ENCODE results near the gene SHQ1.

The SHQ1 gene

GRCh38 chr3:72894976-72895552 lies 46.8 kb upstream of the SHQ1 start:
- H3K9me3 ChIP-seq (ENCODE audit: insufficient read depth, low read depth, low read length): no peaks in the 10 kb centered on the region
- no peaks in the 10 kb centered on the region for H4K20me1 ChIP-seq (ENCODE audit: insufficient read depth, low read length, poor library complexity, severe bottlenecking)
- H3K4me1 ChIP-seq (ENCODE audit: insufficient read depth, low read length, poor library complexity, severe bottlenecking): peaks cover 33% of the 10 kb centered on the region
- no peak for TF ChIP-seq CTCF (conservative IDR thresholded peaks at IDR 0.05; ENCODE audit: low read length)
- TF ChIP-seq EZH2phosphoT487 (IDR thresholded peaks at IDR 0.05; ENCODE audit: borderline replicate concordance): no peak
- H3K4me2 ChIP-seq (ENCODE audit: low read depth, low read length, poor library complexity, severe bottlenecking): no peak overlapping the region
- H3K9ac ChIP-seq (ENCODE audit: low read depth, low read length, poor library complexity, severe bottlenecking): no peak overlapping the region
- no peaks in the 10 kb centered on the region for H3K79me2 ChIP-seq (ENCODE audit: insufficient read depth, low read length)
- H3F3A ChIP-seq (ENCODE audit: low read depth): 0 out of 2 replicates have a peak, but pooled peaks cover 4% of the 10 kb centered on the region
- no peaks in the 10 kb centered on the region for H3K27me3 ChIP-seq (ENCODE audit: insufficient read depth, low read length, poor library complexity, severe bottlenecking)
- H3K4me3 ChIP-seq (ENCODE audit: low read length, poor library complexity, severe bottlenecking): no peak overlapping the region
- H3K36me3 ChIP-seq (ENCODE audit: insufficient read depth, low read length): no peaks in the 10 kb centered on the region
- no peak overlapping the region for H2AFZ ChIP-seq (ENCODE audit: low read length)
- H3K9me2 ChIP-seq (replicated peaks; ENCODE audit: low read depth, low read length): no peaks in the 10 kb centered on the region

- no peaks in the 10 kb centered on the region for H3K9me3 ChIP-seq (ENCODE audit: insufficient read depth, low read depth, low read length)
- H4K20me1 ChIP-seq (ENCODE audit: insufficient read depth, low read length, poor library complexity, severe bottlenecking): no peaks in the 10 kb centered on the region
- no peak overlapping the region for H3K9ac ChIP-seq (ENCODE audit: low read depth, low read length, poor library complexity, severe bottlenecking)
- peak overlapping the region; percentile 12 for H3K4me3 ChIP-seq (ENCODE audit: low read length, poor library complexity, severe bottlenecking)
- peaks cover 49% of the 10 kb centered on the region for H3K4me1 ChIP-seq (ENCODE audit: insufficient read depth, low read length, poor library complexity, severe bottlenecking)
- 0 out of 2 replicates have a peak, but pooled peaks cover 4% of the 10 kb centered on the region for H3F3A ChIP-seq (ENCODE audit: low read depth)
- 0 out of 2 replicates have a peak overlapping the region, but pooled peaks have one; percentile 8 for H2AFZ ChIP-seq (ENCODE audit: low read length)
- H3K79me2 ChIP-seq (ENCODE audit: insufficient read depth, low read length): no peaks in the 10 kb centered on the region
- TF ChIP-seq EZH2phosphoT487 (IDR thresholded peaks at IDR 0.05; ENCODE audit: borderline replicate concordance): no peak
- peak; percentile 90 for TF ChIP-seq CTCF (conservative IDR thresholded peaks at IDR 0.05; ENCODE audit: low read length)
- no peaks in the 10 kb centered on the region for H3K36me3 ChIP-seq (ENCODE audit: insufficient read depth, low read length)
- no peaks in the 10 kb centered on the region for H3K27me3 ChIP-seq (ENCODE audit: insufficient read depth, low read length, poor library complexity, severe bottlenecking)
- no peaks in the 10 kb centered on the region for H3K9me2 ChIP-seq (replicated peaks; ENCODE audit: low read depth, low read length)
- H3K4me2 ChIP-seq (ENCODE audit: low read depth, low read length, poor library complexity, severe bottlenecking): peak overlapping the region; percentile 43
Measured at GRCh38 chr3:72892870-72893269, 44.6 kb upstream of the SHQ1 start.

- H3K9ac ChIP-seq (ENCODE audit: low read depth, low read length, poor library complexity, severe bottlenecking): no peak overlapping the region
- TF ChIP-seq CTCF (conservative IDR thresholded peaks at IDR 0.05; ENCODE audit: low read length) (no peak), EZH2phosphoT487 (IDR thresholded peaks at IDR 0.05; ENCODE audit: borderline replicate concordance) (no peak)
- H3K4me1 ChIP-seq (ENCODE audit: insufficient read depth, low read length, poor library complexity, severe bottlenecking): peaks cover 53% of the 10 kb centered on the region
- H3K9me3 ChIP-seq (ENCODE audit: insufficient read depth, low read depth, low read length): no peaks in the 10 kb centered on the region
- peak overlapping the region; percentile 8; the same call in 1 of the 2 replicates for H2AFZ ChIP-seq (ENCODE audit: low read length)
- no peaks in the 10 kb centered on the region for H3K79me2 ChIP-seq (ENCODE audit: insufficient read depth, low read length)
- peak overlapping the region; percentile 12 for H3K4me3 ChIP-seq (ENCODE audit: low read length, poor library complexity, severe bottlenecking)
- H3K4me2 ChIP-seq (ENCODE audit: low read depth, low read length, poor library complexity, severe bottlenecking): peak overlapping the region; percentile 43
- H3K9me2 ChIP-seq (replicated peaks; ENCODE audit: low read depth, low read length): no peaks in the 10 kb centered on the region
- 0 out of 2 replicates have a peak, but pooled peaks cover 4% of the 10 kb centered on the region for H3F3A ChIP-seq (ENCODE audit: low read depth)
- no peaks in the 10 kb centered on the region for H4K20me1 ChIP-seq (ENCODE audit: insufficient read depth, low read length, poor library complexity, severe bottlenecking)
- H3K36me3 ChIP-seq (ENCODE audit: insufficient read depth, low read length): no peaks in the 10 kb centered on the region
- H3K27me3 ChIP-seq (ENCODE audit: insufficient read depth, low read length, poor library complexity, severe bottlenecking): no peaks in the 10 kb centered on the region
Measured at GRCh38 chr3:72892081-72892775, 44.0 kb upstream of the SHQ1 start.

All from Loucy (cell line).